ENCODE results near the gene PDSS2.
"Not testable (repeated sequence)": the region's sequence is repeated elsewhere in the genome, so short reads cannot be mapped to it uniquely, and the experiment has no call there.

PDSS2 gene

GRCh38 chr6:107123501-107123900 is 335.9 kb downstream of the PDSS2 start:
- TF ChIP-seq SPI1 (IDR thresholded peaks at IDR 0.05; ENCODE audit: low read depth, low read length) (no peak), TAF1 (IDR thresholded peaks at IDR 0.05; ENCODE audit: low read depth, low read length) (no peak), POU2F2 (IDR thresholded peaks at IDR 0.05; ENCODE audit: low read depth, low read length) (no peak), PAX5 (IDR thresholded peaks at IDR 0.05; ENCODE audit: insufficient read depth, low read length, severe bottlenecking) (no peak), POLR2AphosphoS5 (IDR thresholded peaks at IDR 0.05; ENCODE audit: low read depth, low read length) (no peak)
- DNase-seq (ENCODE audit: insufficient read length, low spot score), result no peak
- no peak for FAIRE-seq

GRCh38 chr6:107122748-107123147 is 336.6 kb downstream of the PDSS2 start:
- FAIRE-seq, result no peak
- TF ChIP-seq SPI1 (IDR thresholded peaks at IDR 0.05; ENCODE audit: low read depth, low read length) (peak; percentile 82), PAX5 (IDR thresholded peaks at IDR 0.05; ENCODE audit: insufficient read depth, low read length, severe bottlenecking) (no peak), POLR2A (IDR thresholded peaks at IDR 0.05; ENCODE audit: low read depth, low read length) (no peak)
- no peak for DNase-seq (ENCODE audit: insufficient read length, low spot score)

GRCh38 chr6:107121964-107122495 is 337.3 kb downstream of the PDSS2 start:
- DNase-seq (ENCODE audit: insufficient read length, low spot score) (no peak), FAIRE-seq (no peak)
- TF ChIP-seq TAF1 (IDR thresholded peaks at IDR 0.05; ENCODE audit: low read depth, low read length), result no peak
- no peak for TF ChIP-seq PAX5 (IDR thresholded peaks at IDR 0.05; ENCODE audit: insufficient read depth, low read length, severe bottlenecking)
- no peak for TF ChIP-seq POU2F2 (IDR thresholded peaks at IDR 0.05; ENCODE audit: low read depth, low read length)
- no peak for TF ChIP-seq POLR2AphosphoS5 (IDR thresholded peaks at IDR 0.05; ENCODE audit: low read depth, low read length)
- TF ChIP-seq SPI1 (IDR thresholded peaks at IDR 0.05; ENCODE audit: low read depth, low read length), result no peak
- TF ChIP-seq POLR2A (IDR thresholded peaks at IDR 0.05; ENCODE audit: low read depth, low read length), result no peak

- TF ChIP-seq POU2F2 (IDR thresholded peaks at IDR 0.05; ENCODE audit: low read depth, low read length) (no peak), PAX5 (IDR thresholded peaks at IDR 0.05; ENCODE audit: insufficient read depth, low read length, severe bottlenecking) (no peak), TAF1 (IDR thresholded peaks at IDR 0.05; ENCODE audit: low read depth, low read length) (no peak), POLR2A (IDR thresholded peaks at IDR 0.05; ENCODE audit: low read depth, low read length) (no peak), SPI1 (IDR thresholded peaks at IDR 0.05; ENCODE audit: low read depth, low read length) (no peak), POLR2AphosphoS5 (IDR thresholded peaks at IDR 0.05; ENCODE audit: low read depth, low read length) (no peak)
- DNase-seq (ENCODE audit: insufficient read length, low spot score) (no peak), FAIRE-seq (no peak)
Observed at GRCh38 chr6:107121266-107121665, 338.1 kb downstream of the PDSS2 start.

DNA sequence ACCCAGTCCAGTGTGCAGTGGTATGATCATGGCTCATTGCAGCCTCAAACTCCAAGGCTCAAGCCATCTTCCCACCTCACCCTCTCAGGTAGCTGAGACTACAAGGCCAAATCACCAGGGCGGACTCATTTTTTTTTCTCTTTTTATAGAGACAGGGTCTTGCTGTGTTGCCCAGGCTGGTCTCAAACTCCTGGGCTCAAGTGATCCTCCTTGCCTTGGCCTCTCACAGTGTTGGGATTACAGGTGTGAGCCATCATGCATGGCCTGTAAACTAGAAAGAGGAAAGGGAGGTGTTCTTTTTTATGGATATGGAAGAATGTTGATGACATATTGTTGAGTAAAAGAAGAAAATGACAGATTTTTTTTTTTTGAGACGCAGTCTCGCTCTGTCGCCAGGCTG is 339.0 kb downstream of the PDSS2 start:
- TF ChIP-seq POU2F2 (IDR thresholded peaks at IDR 0.05; ENCODE audit: low read depth, low read length), result no peak
- no peak for TF ChIP-seq PAX5 (IDR thresholded peaks at IDR 0.05; ENCODE audit: insufficient read depth, low read length, severe bottlenecking)
- TF ChIP-seq POLR2AphosphoS5 (IDR thresholded peaks at IDR 0.05; ENCODE audit: low read depth, low read length), result no peak
- TF ChIP-seq TAF1 (IDR thresholded peaks at IDR 0.05; ENCODE audit: low read depth, low read length), result no peak
- TF ChIP-seq POLR2A (IDR thresholded peaks at IDR 0.05; ENCODE audit: low read depth, low read length), result no peak
- TF ChIP-seq SPI1 (IDR thresholded peaks at IDR 0.05; ENCODE audit: low read depth, low read length), result no peak
- FAIRE-seq, result no peak

DNA sequence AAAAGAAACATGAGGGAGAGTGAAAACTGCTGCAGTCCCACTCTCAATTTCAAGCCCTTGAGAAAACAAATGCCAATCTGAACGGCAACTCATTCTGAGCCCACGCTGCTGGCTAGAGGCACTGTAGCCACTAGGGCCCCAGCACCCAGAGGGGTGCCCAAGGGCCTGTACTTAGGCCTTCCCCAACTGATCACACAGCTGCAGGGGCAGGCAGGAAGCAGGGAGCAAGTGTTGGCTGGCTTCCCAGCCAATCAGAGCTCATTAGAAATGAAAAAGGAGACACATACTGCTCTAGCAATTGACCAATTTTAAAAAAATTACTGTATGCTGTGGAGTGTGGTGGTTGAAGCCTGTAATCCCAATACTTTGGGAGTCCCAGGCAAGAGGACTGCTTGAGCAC is 340.4 kb downstream of the PDSS2 start:
- TF ChIP-seq POU2F2 (IDR thresholded peaks at IDR 0.05; ENCODE audit: low read depth, low read length) (no peak), PAX5 (IDR thresholded peaks at IDR 0.05; ENCODE audit: insufficient read depth, low read length, severe bottlenecking) (no peak), TAF1 (IDR thresholded peaks at IDR 0.05; ENCODE audit: low read depth, low read length) (no peak), POLR2AphosphoS5 (IDR thresholded peaks at IDR 0.05; ENCODE audit: low read depth, low read length) (no peak), SPI1 (IDR thresholded peaks at IDR 0.05; ENCODE audit: low read depth, low read length) (no peak), POLR2A (IDR thresholded peaks at IDR 0.05; ENCODE audit: low read depth, low read length) (no peak)
- FAIRE-seq (peak; percentile 31), DNase-seq (ENCODE audit: insufficient read length, low spot score) (no peak)

More for the DNA sequence above, 339.0 kb downstream of the PDSS2 start:
- no peak for DNase-seq (ENCODE audit: insufficient read length, low spot score)

DNA sequence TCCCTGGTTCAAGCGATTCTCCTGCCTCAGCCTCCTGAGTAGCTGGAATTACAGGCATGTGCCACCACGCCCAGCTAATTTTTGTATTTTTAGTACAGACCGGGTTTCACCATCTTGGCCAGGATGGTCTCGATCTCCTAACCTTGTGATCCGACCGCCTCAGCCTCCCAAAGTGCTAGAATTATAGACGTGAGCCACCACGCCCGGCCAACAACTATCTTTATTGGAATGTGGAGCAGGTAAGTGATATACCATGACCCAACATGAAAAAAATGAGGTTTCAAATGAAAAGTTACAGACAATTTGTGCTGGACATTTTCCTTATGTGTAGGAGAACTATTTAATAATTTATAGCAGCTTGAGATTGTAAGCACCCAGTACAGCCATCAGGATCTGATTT is 340.8 kb downstream of the PDSS2 start:
- FAIRE-seq; DNase-seq (ENCODE audit: insufficient read length, low spot score): not testable (repeated sequence)

DNA sequence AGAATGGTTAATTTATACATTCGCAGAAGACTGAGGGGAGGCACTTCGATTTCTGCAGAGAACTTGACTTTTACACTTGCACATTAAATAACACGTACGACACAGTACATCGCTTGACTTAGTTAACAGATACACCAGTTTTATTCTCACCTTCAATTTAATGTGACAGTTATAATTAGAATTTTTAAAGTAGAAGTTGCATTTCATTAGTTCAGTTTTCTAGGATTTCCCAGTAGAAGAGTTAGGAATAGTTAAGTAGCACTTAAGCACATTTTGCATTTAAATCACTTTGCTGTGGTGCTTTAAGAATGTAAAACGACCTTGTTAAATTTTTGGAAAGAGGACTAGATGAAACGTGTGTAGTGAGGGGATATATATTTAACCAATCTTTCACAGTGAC is 342.4 kb downstream of the PDSS2 start:
- FAIRE-seq (no peak), DNase-seq (ENCODE audit: insufficient read length, low spot score) (no peak)
- TF ChIP-seq PAX5 (IDR thresholded peaks at IDR 0.05; ENCODE audit: insufficient read depth, low read length, severe bottlenecking), result no peak
- TF ChIP-seq POLR2A (IDR thresholded peaks at IDR 0.05; ENCODE audit: low read depth, low read length), result no peak
- no peak for TF ChIP-seq POU2F2 (IDR thresholded peaks at IDR 0.05; ENCODE audit: low read depth, low read length)
- no peak for TF ChIP-seq TAF1 (IDR thresholded peaks at IDR 0.05; ENCODE audit: low read depth, low read length)
- TF ChIP-seq POLR2AphosphoS5 (IDR thresholded peaks at IDR 0.05; ENCODE audit: low read depth, low read length), result no peak
- TF ChIP-seq SPI1 (IDR thresholded peaks at IDR 0.05; ENCODE audit: low read depth, low read length), result no peak

GRCh38 chr6:107116328-107116892 is 343.0 kb downstream of the PDSS2 start:
- DNase-seq (ENCODE audit: insufficient read length, low spot score) (no peak), FAIRE-seq (peak; percentile 68)
- TF ChIP-seq PAX5 (IDR thresholded peaks at IDR 0.05; ENCODE audit: insufficient read depth, low read length, severe bottlenecking) (no peak), POLR2AphosphoS5 (IDR thresholded peaks at IDR 0.05; ENCODE audit: low read depth, low read length) (no peak), POU2F2 (IDR thresholded peaks at IDR 0.05; ENCODE audit: low read depth, low read length) (peak; percentile 47; the same call in 1 of the 2 replicates), SPI1 (IDR thresholded peaks at IDR 0.05; ENCODE audit: low read depth, low read length) (no peak)

- FAIRE-seq (no peak), DNase-seq (ENCODE audit: insufficient read length, low spot score) (peak; percentile 43)
- TF ChIP-seq POLR2AphosphoS5 (IDR thresholded peaks at IDR 0.05; ENCODE audit: low read depth, low read length) (no peak), POU2F2 (IDR thresholded peaks at IDR 0.05; ENCODE audit: low read depth, low read length) (no peak), TAF1 (IDR thresholded peaks at IDR 0.05; ENCODE audit: low read depth, low read length) (0 out of 2 replicates have a peak, but pooled peaks have one; percentile 13)
Observed at GRCh38 chr6:107115695-107116327, 343.6 kb downstream of the PDSS2 start.

All from GM12891 (cell line).